Fibroblast of lung (primary cell): Measurements from ENCODE around the gene ZNF605. TPM values are rescaled to one million over a fixed set of nuclear protein-coding genes. Genes with fewer than 3 reads are reported as not detected.

Experiments
- DNase-seq, 2 donors: peaks; one replicate each; pipeline versions ENCODE4 v3.0.0 to v3.0.0-alpha.2; 2010; ENCODE audit warnings: low read depth in 2 of 2
- H2AFZ ChIP-seq: 2 replicates; pipeline ENCODE4 v1.5.1; 2012; ENCODE audit warnings: low read length, control low read depth, inconsistent platforms
- H3K27ac ChIP-seq: 2 replicates; pipeline ENCODE4 v1.5.1; 2011; ENCODE audit warnings: low read length, control low read depth; ENCODE audit not compliant: insufficient read depth
- H3K27me3 ChIP-seq: 2 replicates; pipeline ENCODE4 v1.5.1; 2011; ENCODE audit warnings: mild to moderate bottlenecking, low read length; ENCODE audit not compliant: control insufficient read depth, insufficient read depth
- H3K36me3 ChIP-seq: 2 replicates; pipeline ENCODE4 v1.5.1; 2011; ENCODE audit warnings: low read length; ENCODE audit not compliant: control insufficient read depth, insufficient read depth
- H3K4me1 ChIP-seq: 2 replicates; pipeline ENCODE4 v1.5.1; 2011; ENCODE audit warnings: low read length; ENCODE audit not compliant: control insufficient read depth, insufficient read depth; ENCODE audit errors: extremely low read depth
- H3K4me2 ChIP-seq: 2 replicates; pipeline ENCODE4 v1.5.1; 2011; ENCODE audit warnings: low read length, control low read depth; ENCODE audit not compliant: insufficient read depth; ENCODE audit errors: extremely low read depth
- H3K4me3 ChIP-seq, 4 experiments: fragments of 200-600 bp in 1 of 4; sonication (generic) in 1 of 4; replicated peaks in 1 of 4; 2 replicates each; pipeline ENCODE4 v1.5.1; 2011 to 2016; ENCODE audit warnings: low read length in 4 of 4, low read depth in 3 of 4, mild to moderate bottlenecking in 3 of 4, control low read depth in 2 of 4, inconsistent platforms in 1 of 4, mixed read lengths in 1 of 4; ENCODE audit not compliant: insufficient read depth in 1 of 4; ENCODE audit errors: control extremely low read depth in 1 of 4
- H3K79me2 ChIP-seq: 2 replicates; pipeline ENCODE4 v1.5.1; 2012; ENCODE audit warnings: mild to moderate bottlenecking, low read length, inconsistent platforms; ENCODE audit not compliant: control insufficient read depth, insufficient read depth
- H3K9ac ChIP-seq: 2 replicates; pipeline ENCODE4 v1.5.1; 2011; ENCODE audit warnings: mild to moderate bottlenecking, low read length, control low read depth; ENCODE audit not compliant: insufficient read depth
- H3K9me3 ChIP-seq: 2 replicates; pipeline ENCODE4 v1.5.1; 2012; ENCODE audit warnings: low read depth, low read length; ENCODE audit not compliant: control insufficient read depth, insufficient read depth
- H4K20me1 ChIP-seq: 2 replicates; pipeline ENCODE4 v1.5.1; 2011; ENCODE audit warnings: low read length; ENCODE audit not compliant: control insufficient read depth, insufficient read depth; ENCODE audit errors: extremely low read depth
- CTCF ChIP-seq, 2 donors: IDR thresholded peaks in 1 of 2; conservative IDR thresholded peaks in 1 of 2; 1 replicate in 1 of 2; 2 replicates in 1 of 2; pipeline ENCODE4 v1.5.1; 2011 to 2012; ENCODE audit warnings: low read length in 2 of 2, control low read depth in 1 of 2, inconsistent platforms in 1 of 2, low read depth in 1 of 2, mild to moderate bottlenecking in 1 of 2
- EZH2 ChIP-seq: IDR thresholded peaks from 2 replicates; pipeline ENCODE4 v1.5.1; 2012; ENCODE audit warnings: low read length, control low read depth, mild to moderate bottlenecking; ENCODE audit errors: missing control alignments
- polyA plus RNA-seq, 2 donors: library from polyadenylated mRNA; depleted of rRNA in 1 of 2; stranded (reverse) in 1 of 2; unstranded in 1 of 2; fragments of >200 nt; gene quantifications; 2 replicates each; pipeline ENCODE4 v1.2.1, GENCODE V29; 2011 to 2012; ENCODE audit warnings: missing spikeins in 1 of 2
- total RNA-seq: library from RNA; depleted of rRNA; stranded (reverse); fragments of >200 nt; gene quantifications from 2 replicates; pipeline ENCODE4 v1.2.1, GENCODE V29; 2014

Gene ZNF605
- total and polyA plus RNA-seq, 2 donors (not counting 1 experiment from before 2014, with no cell fraction given) = 9.7 to 15.2 TPM

- Histone ChIP-seq H3K9ac (no peak overlapping the region), H3K79me2 (no peaks in the 10 kb centered on the region), H3K27me3 (no peaks in the 10 kb centered on the region), H3K27ac (no peak overlapping the region), H2AFZ (no peak overlapping the region), H3K4me3 (no peak overlapping the region), H3K4me1 (no peaks in the 10 kb centered on the region), H4K20me1 (no peaks in the 10 kb centered on the region), H3K9me3 (peaks cover 12% of the 10 kb centered on the region), H3K4me2 (no peak overlapping the region), H3K36me3 (no peaks in the 10 kb centered on the region)
- TF ChIP-seq CTCF (conservative IDR thresholded peaks at IDR 0.05 in 1 of 2, IDR thresholded peaks at IDR 0.05 in 1 of 2; ENCODE audit: low read depth in 1 of 2, low read length in 2 of 2) = no peak
- TF ChIP-seq EZH2 = no peak
- DNase-seq = no peak
Measured at GRCh38 chr12:132926415-132926833, 29.7 kb downstream of the ZNF605 start.

DNA sequence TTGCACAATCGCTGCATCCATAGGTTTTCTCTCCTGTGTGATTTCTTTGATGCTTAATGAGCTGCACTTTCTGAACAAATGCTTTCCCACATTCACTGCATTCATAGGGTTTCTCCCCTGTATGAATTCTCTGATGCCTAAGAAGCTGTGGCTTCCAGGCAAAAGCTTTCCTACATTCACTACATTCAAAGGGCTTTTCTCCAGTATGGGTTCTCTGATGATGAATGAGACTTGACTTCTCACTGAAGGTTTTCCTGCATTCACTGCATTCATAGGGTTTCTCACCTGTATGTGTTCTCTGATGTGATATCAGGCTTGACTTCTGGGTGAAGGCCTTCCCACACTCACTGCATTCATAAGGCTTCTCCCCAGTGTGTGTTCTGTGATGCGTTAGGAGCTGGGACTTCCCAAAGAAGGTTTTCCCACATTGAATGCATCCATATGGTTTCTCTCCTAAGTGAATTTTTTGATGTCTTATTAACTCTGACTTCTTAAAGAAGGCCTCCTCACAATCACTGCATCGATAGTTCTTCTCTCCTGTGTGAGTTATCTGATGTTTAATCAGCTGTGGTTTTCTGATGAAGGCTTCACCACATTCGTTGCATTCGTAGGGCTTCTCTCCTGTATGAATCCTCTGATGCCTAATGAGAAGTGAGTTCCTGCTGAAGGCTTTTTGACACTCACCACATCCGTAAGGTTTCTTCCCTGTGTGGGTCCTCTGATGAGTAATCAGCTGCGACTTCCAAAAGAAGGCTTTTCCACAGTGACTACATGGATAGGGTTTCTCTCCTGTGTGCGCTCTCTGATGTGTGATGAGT is 30.3 kb downstream of the ZNF605 start:
- Histone ChIP-seq H3K9me3 (peaks cover 12% of the 10 kb centered on the region), H3K4me3 (no peak overlapping the region), H3K79me2 (no peaks in the 10 kb centered on the region), H2AFZ (no peak overlapping the region), H3K27ac (no peak overlapping the region), H4K20me1 (no peaks in the 10 kb centered on the region), H3K4me2 (no peak overlapping the region), H3K27me3 (no peaks in the 10 kb centered on the region), H3K9ac (no peak overlapping the region), H3K4me1 (no peaks in the 10 kb centered on the region), H3K36me3 (no peaks in the 10 kb centered on the region)
- DNase-seq = no peak
- no peak for TF ChIP-seq CTCF (conservative IDR thresholded peaks at IDR 0.05 in 1 of 2, IDR thresholded peaks at IDR 0.05 in 1 of 2; ENCODE audit: low read depth in 1 of 2, low read length in 2 of 2)
- TF ChIP-seq EZH2 = no peak

DNA sequence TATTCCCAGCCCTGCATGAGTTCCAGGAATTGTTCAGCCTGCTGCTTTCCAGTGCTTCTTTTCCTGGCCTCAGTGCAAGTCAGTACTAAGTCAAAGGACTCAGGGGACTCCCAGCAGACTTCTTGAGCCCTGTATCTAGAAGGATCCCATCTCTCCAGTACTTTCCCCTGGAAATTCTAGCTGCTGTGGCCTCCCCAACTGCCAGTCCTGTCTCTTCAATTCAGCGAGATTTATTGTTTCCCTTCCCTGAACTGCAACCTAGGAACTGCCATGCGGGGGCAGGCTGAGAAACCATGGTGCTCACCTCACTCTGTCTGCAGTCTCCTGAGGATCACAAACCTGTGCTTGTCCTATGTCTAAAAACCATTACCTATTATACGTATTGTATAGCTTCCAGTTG is 31.8 kb downstream of the ZNF605 start:
- no peaks in the 10 kb centered on the region for H3K27me3 ChIP-seq
- TF ChIP-seq CTCF (conservative IDR thresholded peaks at IDR 0.05 in 1 of 2, IDR thresholded peaks at IDR 0.05 in 1 of 2; ENCODE audit: low read depth in 1 of 2, low read length in 2 of 2) = no peak
- TF ChIP-seq EZH2 = no peak
- H3K36me3 ChIP-seq = no peaks in the 10 kb centered on the region
- H3K4me1 ChIP-seq = no peaks in the 10 kb centered on the region
- no peaks in the 10 kb centered on the region for H3K79me2 ChIP-seq
- no peak overlapping the region for H2AFZ ChIP-seq
- no peak overlapping the region for H3K27ac ChIP-seq
- H3K9ac ChIP-seq = no peak overlapping the region
- H3K4me2 ChIP-seq = no peak overlapping the region
- H3K9me3 ChIP-seq = peaks cover 8% of the 10 kb centered on the region
- no peaks in the 10 kb centered on the region for H4K20me1 ChIP-seq
- H3K4me3 ChIP-seq = no peak overlapping the region
- DNase-seq = no peak
